ENCODE data around the gene OTOL1.

GRCh38 chr3:161474139-161474538, 22.5 kb upstream of the OTOL1 start:
- no peak for TF ChIP-seq CTCF (IDR thresholded peaks at IDR 0.05)
- TF ChIP-seq EP300 (IDR thresholded peaks at IDR 0.05), result no peak
- no peak for TF ChIP-seq POLR2A (IDR thresholded peaks at IDR 0.05; ENCODE audit: low read depth)
- no peak for TF ChIP-seq POLR2AphosphoS5 (IDR thresholded peaks at IDR 0.05)

All from esophagus muscularis mucosa (tissue), 4 donors.